BJ (cell line): ENCODE data around the gene HOXA9. TPM values are rescaled to one million over a fixed set of nuclear protein-coding genes. Genes with fewer than 3 reads are reported as not detected.

Experiments
- CTCF ChIA-PET: fragments of 350-600 bp; formaldehyde crosslinking; extraction: SDS; loops from one replicate; lab custom pipeline; 2021; ENCODE audit warnings: antibody characterized with exemption, inconsistent platforms; lab: Yijun Ruan, JAX
- POLR2A ChIA-PET: fragments of 300-600 bp; sonication (Branson Sonifier 250); formaldehyde crosslinking; extraction: SDS; loops from one replicate; lab custom pipeline; 2021; ENCODE audit warnings: antibody characterized with exemption; lab: Charles Lee
- DNase-seq: peaks from one replicate; pipeline ENCODE4 v3.0.0-alpha.2; 2011; ENCODE audit warnings: low read depth
- H3K27me3 ChIP-seq: 2 replicates; pipeline ENCODE4 v1.6.0; 2011; ENCODE audit warnings: low read length; ENCODE audit not compliant: control insufficient read depth, insufficient read depth
- H3K36me3 ChIP-seq: 2 replicates; pipeline ENCODE4 v1.5.1; 2011; ENCODE audit warnings: low read length; ENCODE audit not compliant: control insufficient read depth, insufficient read depth
- H3K4me3 ChIP-seq: 2 replicates; pipeline ENCODE4 v1.5.1; 2011; ENCODE audit warnings: low read depth, mild to moderate bottlenecking, control low read depth, low read length
- polyA plus RNA-seq: library from polyadenylated mRNA; depleted of rRNA; stranded (reverse); fragments of >200 nt; gene quantifications from 2 replicates; pipeline ENCODE4 v1.2.3, GENCODE V29; 2011
- TF ChIP-seq, protein P1 (sequence below): IDR thresholded peaks from 2 replicates; pipeline ENCODE4 v1.5.1; 2011; ENCODE audit warnings: low read depth, mild to moderate bottlenecking, control low read depth, inconsistent platforms, low read length, moderate library complexity; ENCODE audit not compliant: insufficient read depth

HOXA9 gene
- polyA plus RNA-seq, 1 experiment = 15.0 TPM

DNA sequence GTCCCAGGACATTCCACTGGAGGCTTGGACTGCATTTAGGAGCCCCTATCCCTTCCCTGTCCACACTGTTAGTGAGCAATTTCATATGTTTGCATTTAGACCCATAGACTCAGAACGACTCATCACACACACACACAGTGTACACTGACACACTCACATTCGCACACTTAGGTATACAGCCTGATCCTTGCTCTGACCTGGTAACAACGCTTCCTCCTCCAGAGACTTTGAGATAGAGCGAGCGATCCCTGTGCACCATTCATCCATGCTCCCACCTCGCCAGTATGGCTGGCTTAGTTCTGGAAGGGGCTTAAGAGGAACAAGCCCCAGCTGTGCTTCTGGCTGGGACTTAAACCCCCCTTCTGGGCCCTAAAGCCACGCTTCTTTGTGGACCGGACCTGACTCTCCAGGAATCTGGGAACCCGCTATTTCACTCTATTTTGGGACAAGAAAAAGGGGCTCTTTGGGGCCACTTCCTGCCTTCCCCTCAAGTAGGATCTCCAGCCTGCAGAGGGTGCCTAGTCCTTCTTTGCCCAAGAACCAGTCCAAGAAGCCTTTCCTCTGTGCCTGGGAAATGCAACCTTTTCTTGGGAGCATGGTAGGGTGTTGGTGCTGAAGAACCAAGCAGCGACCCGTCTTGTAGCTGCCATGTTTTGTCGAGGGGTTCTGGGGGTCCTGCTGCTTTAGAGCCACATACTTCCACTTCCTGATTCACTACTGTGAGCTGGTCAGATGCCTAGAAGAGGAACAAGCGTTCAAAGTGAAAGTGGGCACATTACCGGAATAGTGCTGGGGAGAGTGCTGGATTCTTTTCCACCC, 35.6 kb upstream of the HOXA9 start:
- H3K4me3 ChIP-seq = peak overlapping the region; percentile 55
- H3K36me3 ChIP-seq = no peaks in the 10 kb centered on the region
- H3K27me3 ChIP-seq = no peaks in the 10 kb centered on the region
- CTCF ChIA-PET = interaction anchor here (1.2 to 4.1 kb wide), 8 partner anchors 9 to 485 kb away, joined by 3 to 23 read pairs (median 3); no protein-coding TSS in a partner anchor
- no peak for DNase-seq
- TF ChIP-seq, protein P1, sequence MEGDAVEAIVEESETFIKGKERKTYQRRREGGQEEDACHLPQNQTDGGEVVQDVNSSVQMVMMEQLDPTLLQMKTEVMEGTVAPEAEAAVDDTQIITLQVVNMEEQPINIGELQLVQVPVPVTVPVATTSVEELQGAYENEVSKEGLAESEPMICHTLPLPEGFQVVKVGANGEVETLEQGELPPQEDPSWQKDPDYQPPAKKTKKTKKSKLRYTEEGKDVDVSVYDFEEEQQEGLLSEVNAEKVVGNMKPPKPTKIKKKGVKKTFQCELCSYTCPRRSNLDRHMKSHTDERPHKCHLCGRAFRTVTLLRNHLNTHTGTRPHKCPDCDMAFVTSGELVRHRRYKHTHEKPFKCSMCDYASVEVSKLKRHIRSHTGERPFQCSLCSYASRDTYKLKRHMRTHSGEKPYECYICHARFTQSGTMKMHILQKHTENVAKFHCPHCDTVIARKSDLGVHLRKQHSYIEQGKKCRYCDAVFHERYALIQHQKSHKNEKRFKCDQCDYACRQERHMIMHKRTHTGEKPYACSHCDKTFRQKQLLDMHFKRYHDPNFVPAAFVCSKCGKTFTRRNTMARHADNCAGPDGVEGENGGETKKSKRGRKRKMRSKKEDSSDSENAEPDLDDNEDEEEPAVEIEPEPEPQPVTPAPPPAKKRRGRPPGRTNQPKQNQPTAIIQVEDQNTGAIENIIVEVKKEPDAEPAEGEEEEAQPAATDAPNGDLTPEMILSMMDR = no peak
- POLR2A ChIA-PET = interaction anchor here (0.6 to 0.9 kb wide), 2 partner anchors 16 to 24 kb away, joined by 3 read pairs; partner anchors contain the start of gene HOXA11

- Histone ChIP-seq H3K4me3 (peak within 1 kb of the TSS; percentile 55), H3K36me3 (no peaks in the 10 kb centered on the region), H3K27me3 (no peaks in the 10 kb centered on the region)
- TF ChIP-seq, protein P1 = no peak
- ChIA-PET POLR2A (interaction anchor here (0.9 to 1.1 kb wide), 3 partner anchors 23 to 540 kb away, joined by 3 to 5 read pairs (median 4); no protein-coding TSS in a partner anchor), CTCF (interaction anchor here (0.6 to 4.1 kb wide), 12 partner anchors 9 to 894 kb away, joined by 3 to 23 read pairs (median 4); no protein-coding TSS in a partner anchor)
- DNase-seq = no peak
Observed at GRCh38 chr7:27199849-27200760, 34.8 kb upstream of the HOXA9 start, which contains the start of gene HOXA13. TSS of gene HOXA13 (minus strand) at chr7:27200091. CDS start at chr7:27200077, 14 bp downstream.

GRCh38 chr7:27198871-27199801, 33.8 kb upstream of the HOXA9 start:
- DNase-seq = no peak
- Histone ChIP-seq H3K36me3 (no peaks in the 10 kb centered on the region), H3K4me3 (peak overlapping the region; percentile 55), H3K27me3 (no peaks in the 10 kb centered on the region)
- ChIA-PET CTCF (interaction anchor here (0.6 to 4.1 kb wide), 16 partner anchors 8 to 895 kb away, joined by 3 to 23 read pairs (median 3); no protein-coding TSS in a partner anchor), POLR2A (interaction anchor here (0.6 to 1.1 kb wide), 4 partner anchors 24 to 738 kb away, joined by 3 to 5 read pairs (median 4); no protein-coding TSS in a partner anchor)
- TF ChIP-seq, protein P1 = no peak

- CTCF ChIA-PET = interaction anchor here (0.6 to 4.1 kb wide), 13 partner anchors 8 to 895 kb away, joined by 3 to 23 read pairs (median 3); partner anchors contain the start of gene HOXA11
Observed at GRCh38 chr7:27198138-27198841, 33.0 kb upstream of the HOXA9 start.

More at GRCh38 chr7:27198138-27198841, 33.0 kb upstream of the HOXA9 start:
- POLR2A ChIA-PET = interaction anchor here (0.6 to 0.7 kb wide), 2 partner anchors 23 to 739 kb away, joined by 3 to 5 read pairs; no protein-coding TSS in a partner anchor
- peak overlapping the region; percentile 55 for H3K4me3 ChIP-seq
- H3K36me3 ChIP-seq = no peaks in the 10 kb centered on the region
- H3K27me3 ChIP-seq = no peaks in the 10 kb centered on the region
- TF ChIP-seq, protein P1 = no peak
- no peak for DNase-seq
